OCI-LY7 (cell line): ENCODE results near the gene EIF4ENIF1. TPM values are rescaled to one million over a fixed set of nuclear protein-coding genes. Genes with fewer than 3 reads are reported as not detected.

ENCODE experiments used
- BruUV-seq: library from RNA; stranded (reverse); fragments of 400-500 nt; replicated peaks from 2 replicates; lab custom pipeline; 2021; lab: Mats Ljungman, UMichigan
- CTCF ChIA-PET: fragments of 300-600 bp; sonication (Branson Sonifier 250); formaldehyde crosslinking; loops from one replicate; lab custom pipeline; 2022; ENCODE audit warnings: antibody characterized with exemption; ENCODE audit not compliant: unreplicated experiment; lab: Charles Lee
- POLR2A ChIA-PET: fragments of 300-600 bp; sonication (Branson Sonifier 250); formaldehyde crosslinking; loops from one replicate; lab custom pipeline; 2022; ENCODE audit warnings: antibody characterized with exemption; lab: Charles Lee
- DNase-seq: peaks from one replicate; pipeline ENCODE4 v3.0.0-alpha.2; 2015; ENCODE audit warnings: low spot score
- H2AFZ ChIP-seq: fragments of 200-600 bp; sonication (generic), shearing (Covaris generic); 2 replicates; pipeline ENCODE4 v1.6.1; 2014; ENCODE audit warnings: mild to moderate bottlenecking, antibody characterized with exemption, low read length, moderate library complexity
- H3K27ac ChIP-seq: fragments of 200-600 bp; sonication (generic); 2 replicates; pipeline ENCODE4 v1.5.1; 2014; ENCODE audit warnings: mixed run types, low read depth, mild to moderate bottlenecking, moderate library complexity, low read length, inconsistent platforms; ENCODE audit not compliant: poor library complexity, severe bottlenecking
- H3K36me3 ChIP-seq: fragments of 200-600 bp; sonication (generic); 2 replicates; pipeline ENCODE4 v1.6.1; 2014; ENCODE audit warnings: mild to moderate bottlenecking, antibody characterized with exemption, low read length, moderate library complexity, mixed read lengths; ENCODE audit not compliant: insufficient read depth
- H3K4me1 ChIP-seq: fragments of 200-600 bp; sonication (generic); 2 replicates; pipeline ENCODE4 v1.5.1; 2014; ENCODE audit warnings: mild to moderate bottlenecking, low read length; ENCODE audit not compliant: insufficient read depth, poor library complexity, severe bottlenecking
- H3K4me2 ChIP-seq: fragments of 200-600 bp; sonication (generic); 2 replicates; pipeline ENCODE4 v1.6.1; 2014; ENCODE audit warnings: mild to moderate bottlenecking, low read length
- H3K4me3 ChIP-seq: fragments of 200-600 bp; sonication (generic); 2 replicates; pipeline ENCODE4 v1.5.1; 2014; ENCODE audit warnings: mild to moderate bottlenecking, low read depth, low read length; ENCODE audit not compliant: poor library complexity, severe bottlenecking
- H3K79me2 ChIP-seq: fragments of 200-600 bp; sonication (generic); 2 replicates; pipeline ENCODE4 v1.6.1; 2016; ENCODE audit warnings: low read depth, mild to moderate bottlenecking, low read length, moderate library complexity, mixed read lengths; ENCODE audit not compliant: insufficient read depth
- H3K9me2 ChIP-seq: fragments of 200-600 bp; sonication (generic); 2 replicates; pipeline ENCODE4 v1.6.1; 2016; ENCODE audit warnings: mild to moderate bottlenecking, low read length, mixed read lengths; ENCODE audit not compliant: insufficient read depth
- H3K9me3 ChIP-seq: fragments of 200-600 bp; sonication (generic); 2 replicates; pipeline ENCODE4 v1.6.1; 2014; ENCODE audit warnings: mild to moderate bottlenecking, mixed run types, low read length, mixed read lengths
- H4K20me1 ChIP-seq: fragments of 200-600 bp; sonication (generic); 2 replicates; pipeline ENCODE4 v1.6.1; 2014; ENCODE audit warnings: mild to moderate bottlenecking, antibody characterized with exemption, low read length, moderate library complexity, mixed read lengths; ENCODE audit not compliant: insufficient read depth
- EZH2phosphoT487 ChIP-seq: fragments of 200-600 bp; sonication (generic); IDR thresholded peaks from 2 replicates; pipeline ENCODE4 v1.6.1; 2018; ENCODE audit warnings: low read depth, borderline replicate concordance, mild to moderate bottlenecking, mixed run types, antibody characterized with exemption, low read length, moderate library complexity, mixed read lengths
- intact Hi-C: fragments of 100-400 bp; cut with micrococcal nuclease; formaldehyde crosslinking; loops from one replicate; pipeline ENCODE4 v1.10.0; 2022; ENCODE audit not compliant: unreplicated experiment
- total RNA-seq, 2 experiments: library from RNA; depleted of rRNA in 1 of 2; stranded (reverse); fragments of >200 nt in 1 of 2; shearing (Covaris generic) in 1 of 2; gene quantifications; 2 replicates each; pipeline ENCODE4 v1.2.3, GENCODE V29; 2014 to 2022
- TF ChIP-seq, protein P1 (sequence below): fragments of 200-600 bp; sonication (generic); conservative IDR thresholded peaks from 2 replicates; pipeline ENCODE4 v1.5.1; 2014; ENCODE audit warnings: mild to moderate bottlenecking, antibody characterized with exemption, low read length, moderate library complexity, mixed read lengths

Gene EIF4ENIF1
- total RNA-seq, 2 experiments from 2014 or later: 18.1 to 40.3 TPM

DNA sequence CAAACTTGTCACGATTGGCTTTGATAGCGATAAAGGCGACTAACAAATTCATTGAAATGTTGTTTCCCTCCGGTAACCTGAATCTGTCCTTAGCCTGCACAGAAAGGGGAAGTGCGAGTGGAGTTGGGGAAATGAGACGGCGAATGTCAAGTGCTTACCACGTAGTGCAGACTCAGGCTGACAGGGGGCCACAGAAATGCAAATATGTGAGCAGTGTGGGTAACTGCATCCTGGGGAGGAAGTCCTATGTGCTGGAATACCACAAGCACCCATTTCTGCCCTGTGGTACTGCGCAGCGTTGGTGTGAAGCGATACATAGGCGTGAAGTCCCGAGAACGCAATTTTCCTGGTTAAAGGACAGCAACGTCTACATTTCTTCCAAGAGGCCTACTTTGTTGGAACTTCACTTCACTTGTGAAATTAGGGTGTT is 869 bp upstream of the EIF4ENIF1 start:
- peak overlapping the region; percentile 95 for H3K4me2 ChIP-seq
- H2AFZ ChIP-seq: peak overlapping the region; percentile 21; the same call in 1 of the 2 replicates
- intact Hi-C loops: loop anchor here (1.0 to 10.0 kb wide), 5 partner anchors 140 to 984 kb away; partner anchors contain the start of genes DEPDC5, FBXO7, PATZ1 and PIK3IP1
- TF ChIP-seq, protein P1, sequence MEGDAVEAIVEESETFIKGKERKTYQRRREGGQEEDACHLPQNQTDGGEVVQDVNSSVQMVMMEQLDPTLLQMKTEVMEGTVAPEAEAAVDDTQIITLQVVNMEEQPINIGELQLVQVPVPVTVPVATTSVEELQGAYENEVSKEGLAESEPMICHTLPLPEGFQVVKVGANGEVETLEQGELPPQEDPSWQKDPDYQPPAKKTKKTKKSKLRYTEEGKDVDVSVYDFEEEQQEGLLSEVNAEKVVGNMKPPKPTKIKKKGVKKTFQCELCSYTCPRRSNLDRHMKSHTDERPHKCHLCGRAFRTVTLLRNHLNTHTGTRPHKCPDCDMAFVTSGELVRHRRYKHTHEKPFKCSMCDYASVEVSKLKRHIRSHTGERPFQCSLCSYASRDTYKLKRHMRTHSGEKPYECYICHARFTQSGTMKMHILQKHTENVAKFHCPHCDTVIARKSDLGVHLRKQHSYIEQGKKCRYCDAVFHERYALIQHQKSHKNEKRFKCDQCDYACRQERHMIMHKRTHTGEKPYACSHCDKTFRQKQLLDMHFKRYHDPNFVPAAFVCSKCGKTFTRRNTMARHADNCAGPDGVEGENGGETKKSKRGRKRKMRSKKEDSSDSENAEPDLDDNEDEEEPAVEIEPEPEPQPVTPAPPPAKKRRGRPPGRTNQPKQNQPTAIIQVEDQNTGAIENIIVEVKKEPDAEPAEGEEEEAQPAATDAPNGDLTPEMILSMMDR: no peak
- TF ChIP-seq EZH2phosphoT487: no peak
- ChIA-PET POLR2A (interaction anchor here (0.8 kb wide), 1 partner anchor 140 kb away, joined by 3 read pairs; no protein-coding TSS in a partner anchor), CTCF (no interaction called here)
- H3K4me3 ChIP-seq: peak overlapping the region; percentile 79
- DNase-seq: peak; percentile 94
- peaks cover 33% of the 10 kb centered on the region for H3K79me2 ChIP-seq
- no peaks in the 10 kb centered on the region for H3K9me3 ChIP-seq
- H3K4me1 ChIP-seq: peaks cover 57% of the 10 kb centered on the region
- no peaks in the 10 kb centered on the region for H3K9me2 ChIP-seq
- BruUV-seq: no TSS peak
- peak overlapping the region; percentile 97 for H3K27ac ChIP-seq
- H4K20me1 ChIP-seq: peaks cover 7% of the 10 kb centered on the region; the same call in 1 of the 2 replicates
- peaks cover 20% of the 10 kb centered on the region for H3K36me3 ChIP-seq

DNA sequence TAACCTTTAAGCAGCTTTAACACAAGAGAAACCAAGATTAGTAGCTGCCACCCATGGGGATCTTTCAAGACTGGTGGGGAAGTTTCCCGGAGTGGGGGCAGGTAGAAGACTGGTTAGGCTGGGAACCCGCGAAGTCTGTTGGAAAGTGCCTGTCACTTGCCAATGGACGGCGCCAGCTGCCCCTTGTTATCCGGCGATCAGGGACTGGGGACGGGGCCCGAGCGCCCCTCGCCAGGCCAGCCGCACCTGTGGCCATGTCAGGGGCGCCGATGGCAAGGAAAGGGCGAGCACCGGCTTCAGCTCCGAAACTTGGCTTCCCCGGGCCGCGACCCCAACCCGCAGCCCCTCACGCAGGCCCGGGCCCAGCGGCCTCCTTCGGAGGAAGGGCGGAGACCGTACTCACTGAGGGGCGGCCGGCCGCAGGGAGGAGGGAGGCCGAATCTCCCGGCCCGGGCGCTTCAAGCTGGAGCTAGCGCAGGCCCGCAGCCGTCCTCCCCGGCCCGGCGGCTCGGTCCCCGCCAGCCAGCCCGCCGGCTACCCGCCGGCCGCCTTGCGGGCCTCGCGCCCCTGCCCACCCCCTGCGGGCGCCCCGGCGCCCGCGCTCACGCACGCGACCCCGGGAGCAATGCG is 539 bp downstream of the EIF4ENIF1 start:
- peaks cover 32% of the 10 kb centered on the region for H3K36me3 ChIP-seq
- peak overlapping the region; percentile 79 for H3K4me3 ChIP-seq
- ChIA-PET POLR2A (interaction anchor here (1.2 kb wide), 1 partner anchor 142 kb away, joined by 3 read pairs; no protein-coding TSS in a partner anchor), CTCF (interaction anchor here (0.5 kb wide), 1 partner anchor 267 kb away, joined by 3 read pairs; no protein-coding TSS in a partner anchor)
- peaks cover 43% of the 10 kb centered on the region for H3K4me1 ChIP-seq
- H3K9me2 ChIP-seq: no peaks in the 10 kb centered on the region
- no peak overlapping the region for H2AFZ ChIP-seq
- peaks cover 36% of the 10 kb centered on the region for H3K79me2 ChIP-seq
- intact Hi-C loops: no loop called here
- peak overlapping the region; percentile 97 for H3K27ac ChIP-seq
- peaks cover 8% of the 10 kb centered on the region; the same call in 1 of the 2 replicates for H4K20me1 ChIP-seq
- TF ChIP-seq, protein P1: no peak
- TF ChIP-seq EZH2phosphoT487: no peak
- DNase-seq: peak; percentile 52
- peak overlapping the region; percentile 95 for H3K4me2 ChIP-seq
- no peaks in the 10 kb centered on the region for H3K9me3 ChIP-seq
- no TSS peak for BruUV-seq
